Inflammatory macrophage treated with lipopolysaccharide for 1 hour (primary cell): ENCODE results near the gene FN3K.

Experiments
- DNase-seq, 2 donors: peaks; one replicate each; pipeline ENCODE4 v3.0.0-alpha.2; 2020 to 2022

The FN3K gene

GRCh38 chr17:82734987-82735866 is at the start of gene FN3K:
Gene FN3K (plus strand): TSS chr17:82735615. CDS start chr17:82735637, 22 bp downstream.
- DNase-seq: peak; percentile 6 to 16

DNA sequence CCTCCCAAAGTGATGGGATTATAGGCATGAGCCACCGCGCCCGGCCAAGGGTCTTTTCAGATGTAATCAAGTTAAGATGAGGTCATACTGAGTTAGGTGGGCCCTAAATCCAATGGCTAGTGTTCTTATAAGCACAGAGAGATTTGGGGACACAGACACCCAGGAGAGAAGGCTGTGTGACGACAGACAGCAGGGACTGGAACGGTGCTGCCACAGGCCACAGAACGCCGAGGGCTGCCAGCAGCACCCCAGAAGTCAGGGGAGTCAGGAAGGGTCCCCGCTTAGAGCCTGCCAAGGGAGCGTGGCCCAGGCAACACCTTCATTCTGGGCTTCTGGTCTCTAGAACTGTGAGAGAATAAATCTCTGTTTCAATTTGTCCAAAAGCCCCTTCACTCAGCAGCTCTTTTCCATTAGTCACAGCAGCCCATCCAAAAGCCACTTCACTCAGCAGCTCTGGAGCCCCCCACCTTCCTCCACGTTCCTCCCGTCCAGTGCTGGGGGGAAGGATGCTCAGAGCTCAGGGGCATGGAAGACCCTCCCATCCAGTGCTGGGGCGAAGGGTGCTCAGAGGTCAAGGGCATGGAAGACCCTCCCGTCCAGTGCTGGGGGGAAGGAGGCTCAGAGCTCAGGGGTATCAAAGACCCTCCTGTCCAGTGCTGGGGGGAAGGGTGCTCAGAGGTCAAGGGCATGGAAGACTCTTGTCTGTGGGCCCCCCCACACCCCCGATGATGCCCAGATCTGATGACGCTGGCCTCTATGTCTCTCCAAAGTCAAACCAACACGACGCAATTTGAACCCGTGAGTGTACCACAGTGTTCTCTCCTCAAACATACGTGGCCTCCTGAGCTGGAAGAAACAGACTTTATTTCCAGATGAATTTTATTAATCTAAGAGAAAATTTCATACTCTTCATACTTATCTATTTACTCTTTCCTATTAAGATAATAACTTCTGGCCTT is 48.8 kb upstream of the FN3K start:
- DNase-seq: no peak

- no peak for DNase-seq
These were observed 48.0 kb upstream of the FN3K start for GRCh38 chr17:82687375-82687861.

GRCh38 chr17:82687871-82688270 is 47.5 kb upstream of the FN3K start:
- DNase-seq: no peak

DNA sequence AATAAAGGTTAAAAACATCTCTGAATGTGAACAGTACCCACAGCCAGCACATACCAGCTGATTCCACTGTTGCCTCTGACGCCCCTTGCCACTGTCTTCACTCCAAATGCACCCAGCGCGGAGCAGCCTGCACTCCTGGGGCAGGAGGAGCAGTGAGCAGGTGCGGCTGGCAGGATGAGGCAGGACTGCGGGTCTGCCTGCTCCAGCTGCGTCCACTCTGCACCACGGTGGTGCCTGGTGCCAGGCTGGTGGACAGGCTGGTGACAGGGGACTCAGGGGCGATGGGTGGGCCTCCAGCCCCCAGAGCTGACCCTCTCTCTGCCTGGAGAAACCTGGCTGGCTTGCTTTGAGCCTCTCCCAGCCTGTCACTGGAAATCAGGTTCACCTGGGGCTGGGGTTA is 46.3 kb upstream of the FN3K start:
- no peak for DNase-seq

GRCh38 chr17:82690786-82691489 is 44.5 kb upstream of the FN3K start:
- no peak for DNase-seq

DNA sequence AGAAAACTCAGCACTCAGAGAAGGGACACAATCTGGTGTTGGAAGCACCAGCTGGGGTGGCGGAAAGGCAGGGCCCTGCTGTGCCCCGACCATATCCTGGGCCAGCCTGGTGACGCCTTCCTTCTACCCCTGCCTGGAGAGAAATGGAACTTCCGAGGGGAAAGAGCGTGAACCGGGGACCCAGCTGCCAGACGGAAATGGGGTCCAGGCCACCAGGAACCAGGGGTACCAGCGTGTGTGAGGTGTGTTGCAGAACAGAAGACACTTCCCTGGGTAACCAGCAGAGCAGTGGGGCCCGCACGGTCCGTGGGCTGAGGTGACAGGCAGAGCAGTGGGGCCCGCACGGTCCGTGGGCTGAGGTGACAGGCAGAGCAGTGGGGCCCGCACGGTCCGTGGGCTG is 43.7 kb upstream of the FN3K start:
- no peak for DNase-seq

GRCh38 chr17:82692268-82692667 is 43.1 kb upstream of the FN3K start:
- DNase-seq: no peak

DNA sequence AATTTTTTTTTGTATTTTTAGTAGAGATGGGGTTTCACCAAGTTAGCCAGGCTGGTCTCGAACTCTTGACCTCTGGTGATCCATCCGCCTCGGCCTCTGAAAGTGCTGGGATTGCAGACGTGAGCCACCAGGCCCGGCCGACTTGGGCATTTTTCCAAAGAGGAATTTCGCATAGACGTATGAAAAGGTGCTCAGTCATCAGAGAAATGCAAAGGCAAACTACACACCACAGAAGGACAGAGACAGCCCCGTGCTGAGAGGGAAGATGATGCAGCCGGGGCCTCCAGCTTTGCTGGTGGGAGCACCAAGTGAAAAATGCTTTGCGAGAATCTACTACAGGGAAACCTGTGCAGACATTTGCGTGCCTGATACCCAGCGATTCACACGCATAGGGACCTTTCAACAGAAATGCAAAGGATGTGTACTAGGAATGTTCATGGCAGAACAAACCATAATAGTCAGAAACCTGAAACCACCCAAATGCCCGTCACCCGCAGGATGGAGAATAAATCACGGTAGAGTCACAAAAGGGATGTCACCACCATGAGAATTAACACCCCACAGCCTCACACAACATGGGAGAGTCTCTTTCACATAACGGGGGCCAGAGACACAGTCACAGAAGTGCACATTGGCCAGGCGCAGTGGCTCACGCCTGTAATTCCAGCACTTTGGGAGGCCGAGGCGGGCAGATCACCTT is 42.1 kb upstream of the FN3K start:
- no peak for DNase-seq

DNA sequence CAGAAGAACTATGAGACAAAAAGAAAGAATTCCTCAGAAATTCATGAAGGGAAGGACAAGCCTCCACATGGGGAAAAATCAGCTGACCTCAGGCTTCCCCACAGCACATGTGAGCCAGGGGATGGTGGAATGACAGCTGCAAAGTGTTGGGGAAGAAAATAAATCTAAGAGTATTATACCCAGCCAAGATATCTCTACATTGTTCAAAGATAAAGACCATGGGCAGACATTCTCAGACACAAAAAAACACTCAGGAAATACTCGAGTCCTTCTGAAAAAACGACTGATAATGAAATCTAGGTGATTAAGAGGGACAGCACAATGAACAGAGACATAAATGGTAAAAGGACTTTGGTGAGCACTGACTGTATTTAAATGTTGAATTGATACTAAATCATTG is 40.8 kb upstream of the FN3K start:
- DNase-seq: no peak

GRCh38 chr17:82696259-82696658 is 39.2 kb upstream of the FN3K start:
- DNase-seq: no peak

DNA sequence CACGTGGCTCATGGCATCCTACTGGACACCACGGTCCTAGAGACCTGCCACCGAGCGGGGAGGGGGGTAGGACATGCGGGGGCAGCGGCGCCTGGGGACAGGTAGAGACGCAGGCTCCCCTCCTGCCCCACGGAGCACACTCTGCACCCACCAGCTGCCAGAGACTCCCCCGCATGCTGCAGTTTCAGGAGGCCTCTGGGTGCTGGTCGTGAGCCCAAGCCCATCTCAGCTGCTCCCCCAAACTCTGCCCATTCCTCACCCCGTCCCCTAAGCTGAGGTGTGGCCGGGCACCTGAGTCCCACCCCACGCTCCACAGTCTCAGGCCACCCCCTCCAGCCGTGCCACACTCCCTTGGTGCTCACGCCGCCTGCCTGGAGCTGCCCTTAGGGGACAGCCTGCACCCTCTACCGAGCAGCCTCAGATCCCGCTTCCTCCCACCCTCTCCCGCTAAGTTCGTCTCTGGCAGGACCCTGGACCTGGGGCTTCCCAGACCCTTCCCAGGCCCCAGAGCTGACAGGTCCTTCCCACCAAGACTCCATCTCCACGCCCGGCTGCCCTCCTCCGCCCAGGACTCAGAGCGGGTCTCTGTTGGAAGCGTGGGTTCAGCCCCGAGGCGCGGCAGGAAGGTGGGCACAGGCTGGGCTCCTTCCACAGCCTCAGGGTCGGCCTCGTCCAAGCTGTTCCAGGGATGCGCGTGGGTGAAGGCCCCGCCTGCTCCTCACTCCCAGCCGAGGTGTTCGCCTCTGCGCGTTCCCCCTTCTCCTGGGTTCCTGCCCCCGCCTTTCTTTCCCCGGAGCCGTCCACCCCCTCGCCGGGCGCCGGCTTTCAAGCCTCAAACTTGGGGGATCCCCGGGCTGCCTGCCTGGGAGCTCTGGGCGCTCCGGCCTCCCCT is 38.3 kb upstream of the FN3K start:
- no peak for DNase-seq

- DNase-seq: no peak
These were observed 37.7 kb upstream of the FN3K start for GRCh38 chr17:82697808-82698064.

DNA sequence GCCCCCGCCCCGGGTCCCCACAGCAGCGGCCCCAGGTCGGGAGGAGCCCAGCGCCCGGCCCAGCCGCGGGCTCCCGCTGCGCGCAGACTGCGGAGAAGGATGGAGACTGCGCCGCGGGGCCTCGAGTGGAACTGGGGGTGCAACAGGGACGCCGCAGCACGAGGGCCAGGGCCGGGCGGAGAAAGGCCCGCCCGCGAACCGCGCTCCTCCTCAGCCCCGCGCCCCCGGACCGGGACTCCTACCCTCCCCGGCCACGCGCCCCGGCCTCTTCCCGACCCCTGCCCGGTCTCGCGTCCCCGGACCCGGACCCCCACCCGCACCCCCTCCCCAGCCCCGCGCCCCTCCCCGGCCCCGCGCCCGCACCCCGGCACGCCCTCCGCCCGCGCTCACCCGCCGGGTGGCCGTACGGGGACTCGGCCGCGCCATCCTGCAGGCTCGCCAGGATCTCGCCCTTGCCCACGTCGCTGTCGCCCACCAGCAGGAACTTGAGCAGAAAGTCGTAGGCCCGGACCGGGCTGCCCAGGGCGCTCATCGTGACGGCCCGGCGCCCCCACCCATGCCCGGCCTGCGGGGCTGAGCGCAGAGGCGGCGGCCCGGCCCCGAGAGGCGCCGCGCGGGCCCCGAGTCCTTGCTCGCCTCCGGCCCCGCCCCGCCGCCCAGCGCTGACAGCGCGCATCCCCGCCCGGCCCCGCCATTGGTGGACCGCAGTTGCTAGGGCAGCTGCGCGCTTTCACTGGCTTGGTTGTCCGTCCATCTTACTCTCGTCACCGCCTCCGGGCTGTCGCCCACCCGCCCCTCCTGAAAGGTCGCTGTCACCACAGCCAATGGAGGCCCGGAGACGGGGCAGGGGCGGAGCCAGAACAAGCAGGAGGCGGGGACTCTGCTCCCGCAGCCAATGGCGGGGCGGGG is 37.1 kb upstream of the FN3K start, which contains the start of gene RAB40B:
Gene RAB40B, minus strand, starts transcription at position 634 of the 909 bp plus-strand sequence. Its CDS starts 102 bp downstream, at position 532.
- peak; percentile 98 to 99 for DNase-seq

DNA sequence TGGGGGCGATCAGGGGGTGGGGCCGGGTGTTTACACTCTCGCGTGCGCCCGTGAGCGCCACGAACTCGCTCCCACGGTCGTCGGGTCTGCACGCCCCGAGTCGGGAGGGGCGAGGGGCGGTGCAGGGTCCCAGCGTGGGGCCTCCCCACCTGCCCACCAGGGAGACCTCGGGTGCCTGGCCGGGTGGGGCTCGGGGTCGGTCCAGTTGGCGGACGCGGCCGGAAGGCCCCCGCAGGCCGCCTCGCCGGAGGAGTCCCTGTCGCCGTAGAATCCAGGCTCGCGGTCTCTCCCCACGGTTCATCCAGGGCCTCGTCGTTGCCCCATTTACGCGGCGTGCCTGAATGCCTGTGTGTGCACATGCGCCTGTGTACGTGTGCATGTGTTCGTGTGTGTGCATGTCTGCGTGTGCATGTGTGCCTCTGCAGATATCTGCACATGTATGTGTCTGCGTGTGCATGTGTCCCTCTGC is 36.4 kb upstream of the FN3K start:
- DNase-seq: no peak

DNA sequence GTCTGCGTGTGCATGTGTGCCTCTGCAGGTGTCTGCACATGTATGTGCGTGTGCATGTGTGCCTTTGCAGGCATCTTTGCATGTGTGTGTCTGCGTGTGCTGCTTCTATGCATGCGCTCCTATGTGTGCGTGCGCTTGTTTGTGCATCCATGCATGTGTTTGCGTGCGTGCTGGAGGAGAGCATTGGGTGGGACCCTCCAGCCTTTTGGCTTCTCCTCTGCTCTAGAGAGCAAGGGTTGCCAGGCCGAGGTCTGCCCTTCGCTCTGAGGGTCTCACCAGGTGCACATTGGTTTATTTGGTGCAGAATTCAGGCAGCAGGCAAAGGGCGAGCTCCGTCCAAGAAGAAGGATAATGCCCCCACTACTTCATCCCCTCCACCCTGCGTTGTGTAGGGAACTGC is 35.9 kb upstream of the FN3K start:
- no peak for DNase-seq

GRCh38 chr17:82702231-82702927 is 33.0 kb upstream of the FN3K start:
- DNase-seq: peak in 1 of 2 donors; percentile 12

- DNase-seq: no peak
These were observed 32.2 kb upstream of the FN3K start for GRCh38 chr17:82703036-82703745.
